ENCODE measurements around the gene RIT2. TPM values are rescaled to one million over a fixed set of nuclear protein-coding genes. Genes with fewer than 3 reads are reported as not detected.

Gene RIT2
- polyA plus RNA-seq (ENCODE audit: insufficient read length in 4 of 4), result not detected

DNA sequence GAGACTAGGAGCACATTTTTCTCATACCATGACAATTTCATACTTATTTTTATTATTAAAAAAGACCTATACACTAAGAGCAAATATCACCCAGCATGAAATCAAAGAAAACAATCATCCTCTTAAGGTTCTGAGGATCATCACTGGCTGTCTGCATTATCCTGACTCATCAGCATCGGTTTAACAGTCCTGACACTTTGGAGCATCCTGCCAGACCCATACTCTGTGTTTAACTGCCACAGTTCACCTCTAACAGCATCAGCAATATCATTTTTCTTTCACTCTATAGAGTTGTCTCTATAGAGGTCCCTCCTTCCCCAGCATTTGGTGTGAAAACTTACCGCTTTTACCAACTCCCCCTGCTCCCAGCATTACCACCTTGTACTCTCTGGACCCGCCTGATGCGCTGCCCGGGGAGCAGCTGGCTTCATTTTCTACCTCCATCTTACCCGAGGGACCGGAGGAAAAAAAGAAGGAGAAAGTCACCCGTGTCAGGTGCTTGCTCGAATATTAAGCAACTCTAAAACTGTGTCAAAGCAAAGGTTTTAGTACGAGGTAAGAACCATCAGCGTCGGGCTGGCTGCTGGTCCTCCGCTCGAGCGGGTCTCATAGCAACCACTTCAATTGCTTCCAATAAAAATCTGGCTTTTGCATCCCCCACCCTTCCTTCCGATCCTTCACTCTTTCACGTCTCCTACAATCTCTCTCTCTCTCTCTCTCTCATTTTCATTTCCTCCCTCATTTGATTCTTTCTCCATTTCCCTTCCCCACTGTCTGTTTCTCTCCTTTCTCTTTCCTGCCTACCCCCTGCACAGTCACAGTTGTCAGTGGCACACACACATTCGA is at the start of gene RIT2:
RIT2 (minus strand) TSS at position 610 of the 846 bp plus-strand sequence.
- no peak for DNase-seq (ENCODE audit: low read depth in 4 of 4, low spot score in 3 of 4)

DNA sequence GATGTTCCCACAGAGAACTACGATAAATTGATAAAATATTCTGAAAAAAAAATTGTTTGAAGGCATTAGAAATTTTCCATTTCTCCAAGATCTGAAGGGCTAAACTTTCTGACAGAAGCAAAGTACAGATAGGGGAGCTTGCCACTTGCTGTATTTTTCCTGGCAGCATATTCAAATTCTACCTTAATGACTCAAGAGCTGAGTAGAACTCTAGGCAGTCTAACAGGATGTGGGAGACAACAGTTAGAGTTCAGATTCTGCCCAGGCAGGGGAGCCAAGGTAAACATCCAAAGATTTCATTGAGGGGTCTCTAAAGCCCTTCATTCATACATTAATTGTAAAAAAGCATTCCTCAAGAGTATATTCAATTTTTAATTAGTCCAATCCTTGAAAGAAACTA is 46.0 kb upstream of the RIT2 start:
- no peak for DNase-seq (ENCODE audit: low read depth in 4 of 4, low spot score in 3 of 4)

DNA sequence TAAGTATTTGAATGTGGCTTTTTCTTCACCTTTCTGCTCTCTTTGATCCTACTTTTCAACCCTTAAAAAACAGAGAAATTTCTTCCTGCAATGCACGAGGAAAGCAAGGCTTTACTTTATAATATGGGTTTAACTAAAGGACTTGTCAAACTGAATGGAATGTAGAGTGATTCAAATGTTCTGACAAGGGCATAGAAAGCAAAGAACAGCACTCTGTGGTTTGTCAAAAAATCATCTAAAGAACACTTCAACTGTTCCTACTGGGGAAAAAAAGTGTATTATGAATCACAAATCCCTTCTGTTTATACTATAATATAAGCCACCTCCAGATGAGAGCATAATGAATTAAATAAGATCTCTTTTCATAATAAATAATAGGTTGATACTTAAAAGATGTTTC is 45.0 kb upstream of the RIT2 start:
- no peak for DNase-seq (ENCODE audit: low read depth in 4 of 4, low spot score in 3 of 4)

DNA sequence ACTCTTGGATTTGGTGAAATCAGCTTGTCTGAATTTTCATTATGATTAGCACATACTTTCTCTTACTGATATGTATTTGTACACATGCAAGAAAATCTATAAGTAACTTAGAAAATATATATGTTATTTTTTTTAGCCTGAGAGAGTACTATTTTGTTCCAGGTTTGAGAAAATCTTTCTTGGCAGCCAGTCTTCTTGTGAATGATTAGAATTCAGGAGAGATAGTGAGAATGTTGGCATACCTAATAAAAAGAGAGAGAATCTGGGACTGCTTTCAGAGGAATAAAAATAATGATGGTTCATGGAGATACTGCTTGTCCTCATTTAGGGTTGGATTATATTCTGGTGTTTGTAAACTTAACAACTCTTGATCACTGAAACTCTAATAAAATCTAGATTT is 44.4 kb upstream of the RIT2 start:
- DNase-seq (ENCODE audit: low read depth in 4 of 4, low spot score in 3 of 4), result no peak

DNA sequence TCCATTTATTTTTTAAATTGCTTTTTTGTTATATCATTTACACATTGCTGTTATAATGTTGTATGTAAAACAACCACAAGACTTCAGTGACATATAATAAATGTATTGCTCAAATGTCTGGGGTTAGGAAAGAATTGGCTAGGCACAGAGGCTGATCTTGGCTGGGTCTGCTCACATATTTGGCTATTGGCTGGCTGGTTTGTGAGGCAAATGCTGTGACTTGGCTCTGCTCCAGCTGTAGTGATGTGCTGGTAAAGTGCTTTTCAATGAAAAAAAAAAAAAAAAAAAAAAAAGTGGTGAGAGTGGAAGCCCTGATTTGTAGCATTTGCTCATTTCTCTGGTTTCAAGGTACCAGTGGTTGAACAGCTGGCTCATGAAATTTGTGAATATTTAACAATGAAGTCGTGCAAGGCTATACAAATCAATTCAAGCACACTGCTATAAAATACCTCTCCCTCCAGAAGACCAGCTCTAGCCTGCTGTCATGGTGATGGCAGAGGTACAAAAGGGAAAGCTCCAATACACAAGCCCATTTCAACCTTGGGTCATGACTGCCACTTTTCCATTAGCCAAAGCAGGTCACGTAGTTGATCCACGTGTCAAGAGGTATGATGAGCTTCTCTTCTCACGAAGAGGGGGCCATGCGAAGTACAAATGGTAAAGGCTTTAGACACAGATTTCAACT is 43.7 kb upstream of the RIT2 start:
- DNase-seq (ENCODE audit: low read depth in 4 of 4, low spot score in 3 of 4), result no peak

DNA sequence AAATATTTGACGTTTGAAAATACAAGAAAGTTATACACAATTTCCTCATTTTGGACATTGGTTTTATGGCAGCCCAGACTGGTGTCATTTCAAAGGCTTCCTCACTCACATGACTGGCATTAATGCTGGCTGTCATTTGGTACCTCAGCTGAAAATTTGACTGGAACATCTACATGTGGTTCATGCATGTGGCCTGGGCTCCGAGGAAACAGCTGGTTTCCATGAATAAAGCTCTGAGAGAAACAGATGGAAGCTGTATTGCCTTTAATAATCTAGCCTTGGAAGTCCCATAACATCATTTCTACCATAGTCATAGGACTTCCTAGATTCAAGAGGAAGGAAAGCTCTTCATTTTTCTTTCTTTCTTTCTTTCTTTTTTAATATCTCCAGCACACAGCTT is 42.9 kb upstream of the RIT2 start:
- no peak for DNase-seq (ENCODE audit: low read depth in 4 of 4, low spot score in 3 of 4)

DNA sequence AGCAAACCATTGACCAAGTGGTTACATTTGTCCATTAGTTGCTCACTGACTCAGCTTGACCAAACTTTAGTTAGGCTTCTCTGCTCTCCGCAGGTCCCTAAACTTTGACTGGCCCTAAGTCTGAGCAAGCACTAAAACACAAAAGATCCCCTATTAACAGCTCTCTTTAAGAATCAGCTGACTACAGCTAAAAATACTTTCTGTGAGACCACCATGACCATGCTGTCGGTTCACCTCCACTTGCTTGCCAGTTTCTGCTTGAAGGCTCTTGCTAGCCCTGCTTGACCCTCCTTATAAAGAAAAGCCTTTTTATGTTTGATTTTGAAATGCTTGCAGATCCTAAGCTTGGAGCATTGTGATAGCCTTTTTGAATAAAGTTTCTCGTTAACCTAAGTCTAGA is 40.4 kb upstream of the RIT2 start:
- no peak for DNase-seq (ENCODE audit: low read depth in 4 of 4, low spot score in 3 of 4)

DNA sequence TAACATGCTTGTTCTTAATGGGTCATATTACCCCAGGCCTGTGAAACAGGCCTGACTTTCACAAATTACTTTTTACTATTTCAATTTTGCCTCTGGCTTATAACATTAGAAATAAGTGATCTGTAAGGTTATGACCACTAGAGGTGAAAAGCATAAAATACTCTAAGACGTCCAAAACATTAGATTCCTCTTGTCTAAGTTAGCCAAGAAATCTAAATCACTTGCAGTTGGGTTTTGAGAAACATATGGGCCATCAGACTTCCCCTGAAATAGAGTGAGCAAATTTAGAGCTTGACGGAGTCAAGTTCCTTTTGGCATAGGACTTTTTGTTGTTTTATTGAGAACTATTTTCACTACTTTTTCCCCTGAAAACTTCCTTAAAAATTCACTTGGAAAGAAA is 32.7 kb upstream of the RIT2 start:
- peak; percentile 26 to 54 (median 43) for DNase-seq (ENCODE audit: low read depth in 4 of 4, low spot score in 3 of 4)

DNA sequence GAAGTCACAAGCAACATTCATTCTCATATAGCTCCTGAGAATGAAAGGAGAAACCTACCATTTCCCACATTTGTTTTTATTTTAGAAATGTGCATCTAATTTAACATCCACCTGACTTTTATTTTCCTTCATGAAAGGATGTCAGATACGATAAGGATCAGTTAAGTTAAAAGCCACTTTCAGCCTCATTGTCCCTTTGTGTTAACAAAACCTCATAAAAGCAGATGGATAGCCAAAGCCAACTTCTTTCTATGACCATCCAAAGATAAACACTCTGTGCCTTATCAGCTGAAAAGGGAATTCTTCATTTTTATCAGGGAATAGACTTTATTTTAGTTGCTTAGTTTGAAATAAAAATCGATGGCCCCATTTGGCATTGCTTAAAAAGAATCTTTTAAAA is 25.7 kb upstream of the RIT2 start:
- DNase-seq (ENCODE audit: low read depth in 4 of 4, low spot score in 3 of 4), result no peak

DNA sequence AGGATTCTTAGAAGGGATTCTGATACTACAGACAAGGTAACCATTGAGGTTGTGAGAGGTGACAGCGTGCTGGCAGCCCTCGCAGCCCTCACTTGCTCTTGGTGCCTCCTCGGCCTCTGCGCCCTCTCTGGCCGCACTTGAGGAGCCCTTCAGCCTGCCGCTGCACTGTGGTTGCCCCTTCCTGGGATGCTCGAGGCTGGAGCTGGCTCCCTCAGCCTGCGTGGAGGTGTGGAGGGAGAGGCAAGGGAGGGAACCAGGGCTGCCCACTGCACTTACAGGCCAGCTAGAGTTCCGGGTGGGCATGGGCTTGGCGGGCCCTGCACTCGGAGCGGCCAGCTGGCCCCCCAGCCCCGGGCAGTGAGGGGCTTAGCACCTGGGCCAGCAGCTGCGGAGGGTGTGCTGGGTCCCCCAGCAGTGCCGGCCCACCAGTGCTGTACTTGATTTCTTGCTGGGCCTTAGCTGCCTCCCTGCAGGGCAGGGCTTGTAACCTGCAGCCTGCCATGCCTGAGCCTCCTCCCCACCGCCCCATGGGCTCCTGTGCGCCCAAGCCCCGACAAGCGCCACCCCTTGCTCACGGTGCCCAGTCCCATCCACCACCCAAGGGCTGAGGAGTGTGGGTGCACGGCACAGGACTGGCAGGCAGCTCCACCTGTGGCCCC is 23.9 kb upstream of the RIT2 start:
- no peak for DNase-seq (ENCODE audit: low read depth in 4 of 4, low spot score in 3 of 4)

DNA sequence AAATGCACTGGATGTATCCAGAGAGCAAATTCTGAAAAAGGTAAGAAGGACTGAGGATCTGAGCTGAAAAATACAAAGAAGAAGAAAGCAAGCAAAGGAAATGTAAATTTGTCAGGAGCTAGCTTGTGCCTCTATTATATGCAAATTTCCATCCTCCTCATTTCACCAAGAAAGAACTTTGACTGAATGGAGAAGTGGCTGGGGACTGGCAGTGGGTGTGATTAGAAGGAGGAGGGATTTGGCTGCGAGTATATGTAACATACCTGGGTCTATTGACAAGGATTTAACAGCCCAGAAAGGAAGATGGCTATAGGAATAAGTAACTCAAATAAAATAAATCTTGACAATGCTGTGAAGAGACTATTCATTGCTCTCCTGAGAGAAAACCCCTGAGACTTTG is 19.4 kb upstream of the RIT2 start:
- DNase-seq (ENCODE audit: low read depth in 4 of 4, low spot score in 3 of 4), result no peak

DNA sequence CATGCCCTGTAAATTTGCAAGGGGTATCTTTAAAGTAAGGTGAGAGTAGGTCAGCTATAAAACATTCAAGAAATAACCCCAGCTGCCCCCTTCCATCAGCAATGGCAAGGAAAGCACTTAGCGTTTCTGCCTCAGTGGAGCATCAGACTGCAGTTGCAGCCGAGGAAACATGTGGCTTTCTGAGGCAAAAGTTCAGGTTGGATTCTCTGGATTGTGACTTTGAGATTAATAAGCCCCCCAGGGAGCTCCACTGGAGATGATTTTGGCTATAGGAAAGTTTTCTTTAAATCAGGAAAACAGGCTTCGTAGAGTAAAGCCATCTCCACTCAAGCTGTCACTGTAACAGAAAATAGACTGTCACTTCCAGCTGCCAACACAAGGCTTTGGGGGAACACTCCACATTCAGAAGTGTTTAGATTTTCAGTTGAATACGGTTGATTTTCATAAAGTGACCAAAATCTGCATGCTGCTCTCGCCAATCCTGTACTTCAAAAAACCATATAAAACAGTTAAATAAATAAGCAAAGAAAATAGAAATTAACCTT is 15.3 kb upstream of the RIT2 start:
- no peak for DNase-seq (ENCODE audit: low read depth in 4 of 4, low spot score in 3 of 4)

DNA sequence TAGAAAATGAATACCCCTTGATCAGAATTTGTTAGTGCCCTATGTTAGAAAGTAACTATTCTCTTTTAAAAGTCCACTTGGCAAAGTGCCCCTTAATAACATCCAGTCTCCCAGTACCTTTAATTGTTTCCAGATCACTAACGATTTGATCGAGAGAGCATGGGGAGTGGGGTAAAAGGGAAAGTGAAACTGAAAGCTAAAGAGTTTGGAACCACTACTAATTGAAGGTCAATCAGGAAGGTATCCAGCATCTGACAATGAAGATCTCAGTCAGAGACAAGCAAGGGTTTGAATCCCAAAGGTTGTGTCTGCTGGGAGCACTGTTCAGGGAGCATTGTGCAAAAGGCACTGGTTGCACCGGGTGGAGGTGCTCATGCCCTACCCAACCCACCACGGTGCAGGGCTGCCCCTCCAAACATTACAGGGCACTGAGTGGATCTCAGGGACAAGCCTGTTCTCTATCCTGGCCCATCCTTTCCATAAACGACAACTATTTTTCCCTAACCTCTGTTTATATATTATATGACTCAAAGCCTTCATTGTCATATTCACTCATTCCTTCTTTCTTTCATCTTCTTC is 14.6 kb upstream of the RIT2 start:
- no peak for DNase-seq (ENCODE audit: low read depth in 4 of 4, low spot score in 3 of 4)

DNA sequence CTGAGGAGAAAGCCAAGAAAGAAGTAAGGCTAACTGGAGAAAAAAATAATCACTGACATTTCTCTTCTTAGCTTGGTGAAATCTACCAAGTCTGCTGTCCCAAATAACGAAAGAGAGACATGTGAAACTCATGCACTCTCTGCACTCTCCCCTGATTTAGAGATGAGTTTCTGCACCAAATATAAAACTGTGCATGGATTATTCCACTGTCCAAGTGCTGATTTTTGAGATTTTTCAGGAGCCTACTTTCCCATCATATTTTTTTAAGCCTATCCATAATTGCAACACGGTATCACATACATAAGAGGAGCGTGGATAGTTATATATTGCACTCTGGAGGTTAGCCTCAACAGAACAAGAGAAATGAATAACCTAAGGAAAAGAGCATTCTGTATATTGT is 10.0 kb upstream of the RIT2 start:
- DNase-seq (ENCODE audit: low read depth in 4 of 4, low spot score in 3 of 4), result no peak

DNA sequence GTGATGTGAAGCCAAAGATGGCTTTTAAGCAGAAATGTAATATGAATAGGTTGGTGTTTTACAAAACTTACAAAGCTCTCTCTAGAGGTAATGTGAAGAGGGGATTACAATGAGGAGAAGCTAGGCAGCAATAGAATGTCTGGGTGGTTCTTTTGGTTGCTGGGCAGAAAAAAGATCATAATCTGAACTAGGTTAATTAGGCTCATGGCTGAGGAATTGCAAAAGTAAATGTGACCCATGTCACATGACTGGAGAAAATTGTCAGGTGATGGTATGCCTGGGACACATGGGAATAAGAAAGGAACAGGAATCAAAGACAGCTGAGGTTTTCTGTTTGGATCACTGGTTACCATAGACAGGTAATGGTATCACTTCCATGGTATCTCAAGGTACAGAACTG is 7.5 kb upstream of the RIT2 start:
- DNase-seq (ENCODE audit: low read depth in 4 of 4, low spot score in 3 of 4), result no peak

DNA sequence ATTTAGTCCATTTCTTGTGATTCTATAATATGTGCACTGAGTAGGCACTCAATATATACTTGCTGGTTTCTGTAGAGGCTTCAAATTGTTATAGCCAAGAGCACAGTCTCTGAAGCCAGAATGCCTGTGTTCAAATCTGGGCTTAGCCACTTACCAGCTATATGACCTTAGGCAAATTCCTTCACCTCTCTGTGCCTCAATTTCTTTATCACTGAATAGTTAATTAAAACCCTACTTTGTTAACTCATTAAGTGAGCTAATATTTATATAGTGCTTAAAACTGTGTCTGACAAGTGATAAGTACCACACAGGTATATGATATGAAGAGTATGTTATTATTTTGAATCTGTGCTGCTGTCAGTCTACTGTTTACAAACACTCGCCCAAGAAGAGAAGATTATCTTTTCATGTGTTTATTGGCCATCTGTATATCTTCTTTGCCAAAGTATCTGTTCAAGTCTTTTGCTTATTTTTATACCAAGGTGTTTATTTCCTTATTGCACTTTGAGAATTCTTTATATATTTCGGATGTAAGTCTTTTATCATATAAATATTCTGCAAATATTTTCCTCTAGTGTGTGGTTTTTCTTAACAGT is 1.3 kb upstream of the RIT2 start:
- DNase-seq (ENCODE audit: low read depth in 4 of 4, low spot score in 3 of 4), result no peak

DNA sequence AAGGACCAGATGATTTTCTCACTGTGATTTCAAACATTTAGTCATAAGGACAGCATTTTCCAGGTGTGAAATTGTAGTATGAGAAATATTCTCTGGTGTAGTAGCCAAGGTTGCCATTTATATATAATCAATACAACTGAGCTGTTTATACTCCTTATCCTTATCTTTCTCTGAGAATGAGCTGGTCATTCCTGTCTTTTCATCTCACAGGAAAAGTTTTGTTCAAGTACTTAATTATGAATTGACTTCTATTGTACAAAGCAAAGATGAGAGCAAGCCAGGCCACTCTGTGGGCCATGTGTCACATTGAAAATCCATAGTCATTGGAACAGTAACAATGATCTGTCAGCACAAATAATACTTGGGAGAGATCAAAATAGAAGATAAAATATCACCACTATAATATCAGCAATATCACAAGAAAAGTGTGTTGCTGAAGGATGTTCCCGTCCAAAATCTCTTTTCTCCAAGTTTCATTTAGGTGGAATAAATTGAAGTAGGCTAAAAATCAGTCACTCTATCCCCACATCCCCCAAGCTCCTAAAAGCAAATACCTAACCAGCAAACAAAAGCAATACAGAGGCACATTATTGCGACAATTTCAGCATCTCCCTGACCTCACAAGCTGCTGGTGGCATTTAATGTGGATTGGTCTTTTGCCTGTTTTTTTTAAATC is 2.1 kb downstream of the RIT2 start:
- no peak for DNase-seq (ENCODE audit: low read depth in 4 of 4, low spot score in 3 of 4)

DNA sequence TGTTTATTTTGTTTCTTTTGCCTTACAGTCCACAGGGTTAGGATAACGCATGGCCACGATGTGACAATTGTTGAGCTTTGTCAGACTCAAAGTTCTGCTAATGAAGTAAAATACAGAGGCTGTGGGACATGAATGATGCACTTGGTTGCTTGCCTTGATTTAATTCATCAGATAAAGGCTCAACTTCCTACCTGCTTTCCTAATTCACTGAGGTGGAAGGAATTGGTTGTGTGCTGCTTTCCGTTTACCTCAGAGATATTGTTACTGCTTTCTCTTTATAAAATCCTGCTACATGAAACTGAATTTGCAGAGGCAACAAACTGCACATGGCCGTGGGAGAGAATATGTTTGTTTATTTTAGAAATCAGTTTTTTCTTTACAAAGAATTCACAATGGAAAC is 6.6 kb downstream of the RIT2 start:
- DNase-seq (ENCODE audit: low read depth in 4 of 4, low spot score in 3 of 4), result no peak

DNA sequence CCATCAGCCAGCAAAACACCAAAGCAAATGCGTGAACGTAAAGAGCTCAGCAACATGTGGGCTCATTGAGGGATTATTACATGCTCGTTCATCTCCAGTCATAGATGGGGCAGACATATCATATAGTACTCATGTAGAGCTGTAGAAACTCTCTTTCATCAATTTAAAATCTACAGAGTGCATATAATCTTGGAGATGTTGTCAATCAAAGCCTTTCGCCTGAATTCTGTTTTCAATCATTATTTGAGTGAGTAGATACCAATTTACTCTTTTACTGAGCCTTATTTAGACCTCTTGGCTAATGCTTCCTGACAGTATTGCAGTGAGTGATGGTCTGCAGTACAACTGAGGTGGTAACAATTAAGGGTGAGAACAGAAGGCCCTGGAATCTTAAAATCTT is 7.0 kb downstream of the RIT2 start:
- no peak for DNase-seq (ENCODE audit: low read depth in 4 of 4, low spot score in 3 of 4)

DNA sequence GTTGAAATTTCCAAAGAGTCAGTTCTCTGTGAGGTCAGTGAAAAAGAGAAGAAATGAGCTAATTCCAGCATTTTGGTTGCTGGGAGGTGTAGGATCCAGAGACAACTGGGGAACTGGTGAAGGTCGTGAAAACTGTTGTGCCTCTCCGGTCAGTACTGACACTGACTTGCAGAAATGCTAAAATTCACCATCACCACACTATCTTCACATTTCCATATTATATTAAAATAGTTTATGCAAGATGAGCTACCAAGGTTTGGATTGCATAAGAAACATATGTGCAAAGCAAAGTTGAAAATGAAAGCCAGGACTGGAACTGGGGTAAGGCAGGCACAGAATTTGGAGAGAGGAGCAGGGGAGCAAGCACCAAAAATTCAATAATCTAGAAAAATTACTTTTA is 21.8 kb downstream of the RIT2 start:
- DNase-seq (ENCODE audit: low read depth in 4 of 4, low spot score in 3 of 4), result no peak
